ENCODE results near the gene ASTN2.

DNA sequence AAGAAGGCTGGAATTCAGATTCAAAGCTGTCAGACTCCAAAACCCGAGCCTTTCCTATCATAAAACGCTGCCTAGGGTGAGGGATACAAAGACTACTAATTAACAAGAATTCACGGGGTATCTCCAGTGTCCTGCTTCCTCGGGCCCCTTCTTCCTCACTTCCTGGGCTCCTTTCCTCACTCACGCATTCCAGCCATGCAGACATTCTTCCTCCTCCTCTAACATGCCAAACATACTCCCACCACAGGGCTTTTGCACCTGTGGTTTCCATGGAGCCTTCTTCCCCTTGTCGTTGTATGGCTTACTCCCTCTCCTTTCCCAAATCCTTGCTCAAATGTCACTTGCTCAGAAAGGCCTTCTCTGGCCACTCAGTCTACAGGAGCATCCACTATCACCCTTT is 919.1 kb downstream of the ASTN2 start:
- TF ChIP-seq, protein P1, sequence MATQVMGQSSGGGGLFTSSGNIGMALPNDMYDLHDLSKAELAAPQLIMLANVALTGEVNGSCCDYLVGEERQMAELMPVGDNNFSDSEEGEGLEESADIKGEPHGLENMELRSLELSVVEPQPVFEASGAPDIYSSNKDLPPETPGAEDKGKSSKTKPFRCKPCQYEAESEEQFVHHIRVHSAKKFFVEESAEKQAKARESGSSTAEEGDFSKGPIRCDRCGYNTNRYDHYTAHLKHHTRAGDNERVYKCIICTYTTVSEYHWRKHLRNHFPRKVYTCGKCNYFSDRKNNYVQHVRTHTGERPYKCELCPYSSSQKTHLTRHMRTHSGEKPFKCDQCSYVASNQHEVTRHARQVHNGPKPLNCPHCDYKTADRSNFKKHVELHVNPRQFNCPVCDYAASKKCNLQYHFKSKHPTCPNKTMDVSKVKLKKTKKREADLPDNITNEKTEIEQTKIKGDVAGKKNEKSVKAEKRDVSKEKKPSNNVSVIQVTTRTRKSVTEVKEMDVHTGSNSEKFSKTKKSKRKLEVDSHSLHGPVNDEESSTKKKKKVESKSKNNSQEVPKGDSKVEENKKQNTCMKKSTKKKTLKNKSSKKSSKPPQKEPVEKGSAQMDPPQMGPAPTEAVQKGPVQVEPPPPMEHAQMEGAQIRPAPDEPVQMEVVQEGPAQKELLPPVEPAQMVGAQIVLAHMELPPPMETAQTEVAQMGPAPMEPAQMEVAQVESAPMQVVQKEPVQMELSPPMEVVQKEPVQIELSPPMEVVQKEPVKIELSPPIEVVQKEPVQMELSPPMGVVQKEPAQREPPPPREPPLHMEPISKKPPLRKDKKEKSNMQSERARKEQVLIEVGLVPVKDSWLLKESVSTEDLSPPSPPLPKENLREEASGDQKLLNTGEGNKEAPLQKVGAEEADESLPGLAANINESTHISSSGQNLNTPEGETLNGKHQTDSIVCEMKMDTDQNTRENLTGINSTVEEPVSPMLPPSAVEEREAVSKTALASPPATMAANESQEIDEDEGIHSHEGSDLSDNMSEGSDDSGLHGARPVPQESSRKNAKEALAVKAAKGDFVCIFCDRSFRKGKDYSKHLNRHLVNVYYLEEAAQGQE (IDR thresholded peaks at IDR 0.05; ENCODE audit: insufficient read depth in 1 of 2, low read depth in 2 of 2, low read length in 2 of 2), result no peak
- TF ChIP-seq POLR2AphosphoS5 (IDR thresholded peaks at IDR 0.05; ENCODE audit: low read depth, low read length) (no peak), TAF1 (IDR thresholded peaks at IDR 0.05; ENCODE audit: borderline replicate concordance, insufficient read depth, low read length) (no peak)

Measured in PFSK-1 (cell line).